DOHH2 (cell line): ENCODE results near the gene SLC4A1AP.

Experiments
- EZH2phosphoT487 ChIP-seq: fragments of 200-600 bp; sonication (generic); IDR thresholded peaks from 2 replicates; pipeline ENCODE4 v1.6.1; 2017; ENCODE audit warnings: borderline replicate concordance, mild to moderate bottlenecking, antibody characterized with exemption, low read length, moderate library complexity, mixed read lengths
- TF ChIP-seq, protein P1 (sequence below): fragments of 200-600 bp; sonication (generic); IDR thresholded peaks from one replicate; pipeline ENCODE4 v1.5.1; 2014; ENCODE audit warnings: antibody characterized with exemption, mild to moderate bottlenecking, low read depth, low read length; ENCODE audit not compliant: poor library complexity, severe bottlenecking

DNA sequence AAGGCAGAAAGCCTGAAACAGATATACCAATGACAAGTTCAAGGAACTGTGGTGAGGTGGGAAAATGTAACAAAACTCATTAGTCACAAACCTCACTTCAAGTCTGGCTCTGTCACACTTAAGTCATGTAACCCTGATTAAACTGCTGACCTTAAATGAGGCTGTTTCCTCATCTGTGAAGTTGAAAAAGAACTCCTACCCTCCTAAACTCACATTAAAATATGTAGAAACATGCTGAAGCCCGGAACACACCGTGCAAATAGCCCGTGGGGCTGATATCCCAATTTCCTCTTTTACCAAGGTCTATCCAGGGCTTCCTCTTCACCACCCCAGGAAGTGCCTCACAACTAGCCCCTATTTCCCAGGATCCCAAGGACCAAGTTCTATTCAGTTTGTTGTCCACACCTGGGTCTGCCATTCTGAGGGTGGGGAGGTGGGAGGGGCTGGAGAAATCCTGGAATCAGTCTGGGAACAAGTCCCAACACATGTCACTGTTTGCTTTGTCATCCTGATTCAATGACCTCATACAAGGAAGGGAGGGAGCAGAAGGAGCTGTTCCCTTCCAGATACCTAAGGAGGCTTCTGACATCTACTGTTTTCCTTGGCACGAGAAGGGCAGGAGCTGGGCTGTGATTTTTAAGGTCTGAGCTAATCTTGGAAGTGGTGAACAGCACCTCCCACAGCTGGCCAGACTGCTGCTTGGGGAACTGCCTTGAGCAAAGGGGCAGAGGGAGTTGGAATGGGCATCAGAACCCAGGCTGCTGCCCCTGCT, 42.3 kb downstream of the SLC4A1AP start:
- TF ChIP-seq, protein P1, sequence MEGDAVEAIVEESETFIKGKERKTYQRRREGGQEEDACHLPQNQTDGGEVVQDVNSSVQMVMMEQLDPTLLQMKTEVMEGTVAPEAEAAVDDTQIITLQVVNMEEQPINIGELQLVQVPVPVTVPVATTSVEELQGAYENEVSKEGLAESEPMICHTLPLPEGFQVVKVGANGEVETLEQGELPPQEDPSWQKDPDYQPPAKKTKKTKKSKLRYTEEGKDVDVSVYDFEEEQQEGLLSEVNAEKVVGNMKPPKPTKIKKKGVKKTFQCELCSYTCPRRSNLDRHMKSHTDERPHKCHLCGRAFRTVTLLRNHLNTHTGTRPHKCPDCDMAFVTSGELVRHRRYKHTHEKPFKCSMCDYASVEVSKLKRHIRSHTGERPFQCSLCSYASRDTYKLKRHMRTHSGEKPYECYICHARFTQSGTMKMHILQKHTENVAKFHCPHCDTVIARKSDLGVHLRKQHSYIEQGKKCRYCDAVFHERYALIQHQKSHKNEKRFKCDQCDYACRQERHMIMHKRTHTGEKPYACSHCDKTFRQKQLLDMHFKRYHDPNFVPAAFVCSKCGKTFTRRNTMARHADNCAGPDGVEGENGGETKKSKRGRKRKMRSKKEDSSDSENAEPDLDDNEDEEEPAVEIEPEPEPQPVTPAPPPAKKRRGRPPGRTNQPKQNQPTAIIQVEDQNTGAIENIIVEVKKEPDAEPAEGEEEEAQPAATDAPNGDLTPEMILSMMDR, result no peak
- TF ChIP-seq EZH2phosphoT487, result no peak
